HG02763 (cell line): ENCODE measurements around the gene PDK2.

Experiments
- ATAC-seq: cut with Tn5 transposase; IDR thresholded peaks from one replicate; pipeline ENCODE4 v1.9.1; 2021; ENCODE audit warnings: mild to moderate bottlenecking, moderate library complexity; ENCODE audit not compliant: unreplicated experiment

The PDK2 gene

GRCh38 chr17:50094753-50095619 lies at the start of gene PDK2:
Gene PDK2 (plus strand): TSS chr17:50095351. CDS start chr17:50095436, 85 bp downstream.
- peak; percentile 89 for ATAC-seq

GRCh38 chr17:50046179-50046578 lies 49.0 kb upstream of the PDK2 start:
- no peak for ATAC-seq

GRCh38 chr17:50046667-50047066 lies 48.5 kb upstream of the PDK2 start:
- no peak for ATAC-seq

- no peak for ATAC-seq
These were observed 48.1 kb upstream of the PDK2 start for GRCh38 chr17:50047083-50047482.

GRCh38 chr17:50047488-50048126 lies 47.5 kb upstream of the PDK2 start:
- ATAC-seq = no peak

GRCh38 chr17:50048146-50048720 lies 46.9 kb upstream of the PDK2 start:
- no peak for ATAC-seq

GRCh38 chr17:50048988-50049387 lies 46.2 kb upstream of the PDK2 start:
- ATAC-seq = no peak

- no peak for ATAC-seq
These were observed 45.5 kb upstream of the PDK2 start for GRCh38 chr17:50049636-50050035.

- no peak for ATAC-seq
These were observed 44.6 kb upstream of the PDK2 start for GRCh38 chr17:50050431-50051032.

GRCh38 chr17:50051082-50051576 lies 44.0 kb upstream of the PDK2 start:
- ATAC-seq = no peak

GRCh38 chr17:50051606-50052005 lies 43.5 kb upstream of the PDK2 start:
- no peak for ATAC-seq

GRCh38 chr17:50052241-50052796 lies 42.8 kb upstream of the PDK2 start:
- ATAC-seq = no peak

- ATAC-seq = no peak
These were observed 42.1 kb upstream of the PDK2 start for GRCh38 chr17:50052822-50053653.

- no peak for ATAC-seq
These were observed 41.5 kb upstream of the PDK2 start for GRCh38 chr17:50053654-50053960.

- ATAC-seq = no peak
These were observed 40.1 kb upstream of the PDK2 start for GRCh38 chr17:50055055-50055425.

GRCh38 chr17:50055426-50056216 lies 39.5 kb upstream of the PDK2 start, which contains the start of gene ITGA3:
Gene ITGA3 (plus strand): TSS chr17:50056110. CDS start chr17:50056440, 330 bp downstream.
- peak; percentile 51 for ATAC-seq

GRCh38 chr17:50056217-50056960 lies 38.8 kb upstream of the PDK2 start:
- ATAC-seq = peak; percentile 43

GRCh38 chr17:50056961-50057330 lies 38.2 kb upstream of the PDK2 start:
- no peak for ATAC-seq

- no peak for ATAC-seq
These were observed 37.6 kb upstream of the PDK2 start for GRCh38 chr17:50057521-50057991.
